K562 (cell line): ENCODE data around the gene RNF115. TPM values are rescaled to one million over a fixed set of nuclear protein-coding genes. Genes with fewer than 3 reads are reported as not detected.

Source experiments
- CUX1 ChIP-seq: fragments of 200-800 bp; sonication (Bioruptor generic); IDR thresholded peaks from 2 replicates; pipeline ENCODE4 v1.6.1; 2016; ENCODE audit warnings: missing genetic modification characterization, missing compliant biosample characterization
- ELK1 ChIP-seq: sonication (generic); formaldehyde crosslinking; IDR thresholded peaks from 2 replicates; pipeline ENCODE4 v1.8.1; 2022; ENCODE audit warnings: missing genetic modification reagents
- FOXK2 ChIP-seq, 2 experiments: fragments of 450-650 bp; IDR thresholded peaks in 1 of 2; conservative IDR thresholded peaks in 1 of 2; 2 replicates each; pipeline ENCODE4 v1.6.1; 2016; ENCODE audit warnings: low read depth in 2 of 2, mild to moderate bottlenecking in 1 of 2
- GTF2A2 ChIP-seq: IDR thresholded peaks from 2 replicates; pipeline ENCODE4 v1.6.1; 2016; ENCODE audit warnings: mild to moderate bottlenecking, missing genetic modification characterization, missing compliant biosample characterization
- HMG20B ChIP-seq: fragments of 250-450 bp; sonication (Bioruptor Pico); IDR thresholded peaks from 2 replicates; pipeline ENCODE4 v1.5.0; 2021; ENCODE audit warnings: mild to moderate bottlenecking
- MCM3 ChIP-seq: fragments of 450-650 bp; IDR thresholded peaks from 2 replicates; pipeline ENCODE4 v1.6.1; 2016
- MTA2 ChIP-seq: fragments of 450-650 bp; IDR thresholded peaks from 2 replicates; pipeline ENCODE4 v1.6.1; 2016; ENCODE audit warnings: low read depth
- NFE2L1 ChIP-seq: fragments of 450-650 bp; IDR thresholded peaks from 2 replicates; pipeline ENCODE4 v1.6.1; 2016; ENCODE audit warnings: missing genetic modification characterization, low read depth, mild to moderate bottlenecking, missing compliant biosample characterization, moderate library complexity, borderline replicate concordance
- SIRT6 ChIP-seq: IDR thresholded peaks from one replicate; pipeline ENCODE4 v1.6.1; 2012; ENCODE audit warnings: low read depth, mild to moderate bottlenecking, control low read depth, inconsistent platforms, low read length, moderate library complexity
- SLC30A9 ChIP-seq: fragments of 250-450 bp; sonication (Bioruptor Pico); IDR thresholded peaks from 2 replicates; pipeline ENCODE4 v1.8.0; 2022; ENCODE audit warnings: mild to moderate bottlenecking, moderate library complexity
- THAP7 ChIP-seq: fragments of 250-450 bp; sonication (Bioruptor Pico); IDR thresholded peaks from 2 replicates; pipeline ENCODE4 v1.5.0; 2021
- ZKSCAN3 ChIP-seq: fragments of 250-450 bp; sonication (Bioruptor Pico); IDR thresholded peaks from 2 replicates; pipeline ENCODE4 v1.4.0; 2020
- ZNF143 ChIP-seq: sonication (generic); formaldehyde crosslinking; IDR thresholded peaks from 2 replicates; pipeline ENCODE4 v1.9.0; 2022; ENCODE audit warnings: mild to moderate bottlenecking, missing genetic modification reagents
- ZNF175 ChIP-seq: fragments of 200-800 bp; sonication (Bioruptor generic); IDR thresholded peaks from 2 replicates; pipeline ENCODE4 v1.6.1; 2016; ENCODE audit warnings: low read depth, mild to moderate bottlenecking, missing genetic modification characterization, missing compliant biosample characterization
- ZNF239 ChIP-seq: fragments of 250-450 bp; sonication (Bioruptor Pico); IDR thresholded peaks from 2 replicates; pipeline ENCODE4 v1.4.0; 2020; ENCODE audit warnings: mild to moderate bottlenecking
- ZNF444 ChIP-seq: fragments of 250-450 bp; sonication (Bioruptor Pico); IDR thresholded peaks from 2 replicates; pipeline ENCODE4 v1.4.0; 2020; ENCODE audit warnings: mild to moderate bottlenecking, moderate library complexity
- ZNF644 ChIP-seq: fragments of 200-800 bp; sonication (Bioruptor generic); IDR thresholded peaks from 2 replicates; pipeline ENCODE4 v1.6.1; 2016; ENCODE audit warnings: low read depth, missing genetic modification characterization, missing compliant biosample characterization
- polyA plus RNA-seq, 8 experiments: library from polyadenylated mRNA; depleted of rRNA in 4 of 8; stranded (reverse) in 5 of 8; unstranded in 3 of 8; fragments of >200 nt; fragmentation: Nextera tagmentation in 2 of 8; fragmentation: Illumina TruSeq in 1 of 8; extraction: Ambion mirVana in 2 of 8; extraction: Trizol in 1 of 8; gene quantifications; 2 replicates each; pipeline versions ENCODE4 v1.2.1 to v1.2.3, GENCODE V29; 2011 to 2014; ENCODE audit warnings: inconsistent platforms in 1 of 8, missing spikeins in 1 of 8
- total RNA-seq, 7 experiments: library from RNA; depleted of rRNA in 6 of 7; stranded (reverse); fragments of >200 nt in 6 of 7; fragmentation: Illumina TruSeq in 2 of 7; extraction: Trizol in 2 of 7; gene quantifications; 2 replicates each; pipeline versions ENCODE4 v1.2.1 to v1.2.3, GENCODE V29; 2011 to 2021; ENCODE audit warnings: low replicate concordance in 1 of 7
- TF ChIP-seq, protein P1 (sequence below): fragments of 250-450 bp; sonication (Bioruptor Pico); IDR thresholded peaks from 2 replicates; pipeline ENCODE4 v1.5.0; 2021; ENCODE audit warnings: mild to moderate bottlenecking, moderate library complexity

The RNF115 gene
- total and polyA plus RNA-seq, 9 of the 15 experiments (the other 6 are each of a cell fraction or from before 2014, with no cell fraction given), result 1.9 to 14.3 (median 9.5) TPM

- TF ChIP-seq CUX1, result no peak
- no peak for TF ChIP-seq ZNF644 (tag)
- TF ChIP-seq SLC30A9 (CRISPR knock-in tag), result no peak
- no peak for TF ChIP-seq ZKSCAN3
- no peak for TF ChIP-seq THAP7 (CRISPR knock-in tag)
- TF ChIP-seq, protein P1, sequence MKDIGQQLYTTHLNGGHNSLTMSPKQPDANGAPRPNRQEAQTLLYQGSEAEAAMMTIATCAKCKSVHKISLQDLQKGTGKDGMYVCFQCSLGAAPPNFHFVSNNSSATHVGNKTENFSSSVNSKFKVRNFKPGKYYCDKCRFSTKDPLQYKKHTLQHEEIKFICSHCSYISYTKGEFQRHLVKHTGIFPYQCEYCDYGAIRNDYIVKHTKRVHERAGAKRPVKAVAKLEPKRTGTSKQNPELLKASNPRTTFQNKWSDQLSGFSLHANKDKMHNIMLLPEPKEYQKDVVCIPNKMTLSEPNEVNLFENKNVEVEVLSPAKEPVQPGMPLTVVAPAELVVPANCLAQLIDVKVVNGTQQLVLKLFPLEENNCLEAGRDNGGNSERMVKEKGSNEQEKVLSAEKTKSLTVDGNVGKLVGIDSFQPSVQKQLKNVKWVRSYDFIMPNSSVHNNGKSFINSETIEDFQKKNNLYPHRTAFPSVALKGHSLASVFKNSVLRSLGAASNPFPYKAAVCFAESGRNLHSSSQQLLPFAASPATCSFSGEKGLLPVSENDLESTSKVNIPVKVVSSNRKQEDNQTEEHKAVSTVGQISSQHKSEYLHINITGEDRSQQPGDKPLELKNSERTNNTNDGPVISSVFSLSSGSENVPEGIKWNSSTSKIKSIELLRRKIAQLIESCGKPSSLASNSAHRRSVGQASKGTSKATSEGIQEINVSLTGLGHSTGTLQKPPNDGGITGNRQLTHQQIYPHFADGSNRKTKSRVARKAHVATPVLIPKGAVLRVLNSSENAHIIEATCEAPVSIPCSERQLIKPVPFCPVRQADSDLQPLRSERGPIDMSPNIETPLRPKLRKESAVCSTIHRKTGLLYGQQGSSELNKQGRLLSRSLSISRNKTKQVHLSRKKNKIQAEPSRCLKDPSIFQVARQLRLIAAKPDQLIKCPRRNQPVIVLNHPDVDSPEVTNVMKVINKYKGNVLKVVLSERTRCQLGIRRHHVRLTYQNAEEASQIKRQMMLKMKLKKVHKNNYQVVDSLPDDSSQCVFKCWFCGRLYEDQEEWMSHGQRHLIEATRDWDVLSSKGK, result no peak
- no peak for TF ChIP-seq MCM3
- no peak for TF ChIP-seq ELK1 (CRISPR knock-in tag)
- TF ChIP-seq ZNF143, result no peak
- no peak for TF ChIP-seq FOXK2 (conservative IDR thresholded peaks at IDR 0.05 in 1 of 2, IDR thresholded peaks at IDR 0.05 in 1 of 2; ENCODE audit: low read depth in 2 of 2)
- TF ChIP-seq NFE2L1, result no peak
- no peak for TF ChIP-seq GTF2A2 (tag)
- no peak for TF ChIP-seq SIRT6
- TF ChIP-seq ZNF444, result 0 out of 2 replicates have a peak, but pooled peaks have one; percentile 9
- TF ChIP-seq ZNF239, result no peak
- no peak for TF ChIP-seq ZNF175 (CRISPR knock-in tag)
- TF ChIP-seq HMG20B, result no peak
- TF ChIP-seq MTA2, result no peak; the same call in 1 of the 2 replicates
Observed at GRCh38 chr1:145858901-145859490, 35.1 kb upstream of the RNF115 start, which contains the start of gene PIAS3 (continued).
